Brain microvascular endothelial cell (primary cell): ENCODE measurements around the gene KMT5B.

Experiments used
- DNase-seq: peaks from one replicate; pipeline ENCODE4 v3.0.0-alpha.2; 2020
- H3K27ac ChIP-seq: fragments of 250-450 bp; sonication (Bioruptor Pico); 2 replicates; pipeline ENCODE4 v1.5.1; 2020; ENCODE audit warnings: mild to moderate bottlenecking, moderate library complexity
- H3K27me3 ChIP-seq: fragments of 250-450 bp; sonication (Bioruptor Pico); replicated peaks from 2 replicates; pipeline ENCODE4 v1.5.1; 2020; ENCODE audit warnings: mild to moderate bottlenecking
- H3K36me3 ChIP-seq: fragments of 250-450 bp; sonication (Bioruptor Pico); replicated peaks from 2 replicates; pipeline ENCODE4 v1.5.1; 2020; ENCODE audit warnings: mild to moderate bottlenecking
- H3K4me3 ChIP-seq: 2 replicates; pipeline ENCODE4 v1.5.1; 2011; ENCODE audit warnings: low read depth, mild to moderate bottlenecking, control low read depth, low read length, moderate library complexity
- in situ Hi-C: cut with HindIII; loops from 2 replicates; pipeline ENCODE4 v1.10.0; 2017; ENCODE audit warnings: low sequenced_read_pairs, low pct_ligation_motif_present
- TF ChIP-seq, protein P1 (sequence below): IDR thresholded peaks from 2 replicates; pipeline ENCODE4 v1.5.1; 2011; ENCODE audit warnings: low read depth, mild to moderate bottlenecking, moderate library complexity, low read length, control low read depth, inconsistent platforms; ENCODE audit errors: missing control alignments

KMT5B gene

DNA sequence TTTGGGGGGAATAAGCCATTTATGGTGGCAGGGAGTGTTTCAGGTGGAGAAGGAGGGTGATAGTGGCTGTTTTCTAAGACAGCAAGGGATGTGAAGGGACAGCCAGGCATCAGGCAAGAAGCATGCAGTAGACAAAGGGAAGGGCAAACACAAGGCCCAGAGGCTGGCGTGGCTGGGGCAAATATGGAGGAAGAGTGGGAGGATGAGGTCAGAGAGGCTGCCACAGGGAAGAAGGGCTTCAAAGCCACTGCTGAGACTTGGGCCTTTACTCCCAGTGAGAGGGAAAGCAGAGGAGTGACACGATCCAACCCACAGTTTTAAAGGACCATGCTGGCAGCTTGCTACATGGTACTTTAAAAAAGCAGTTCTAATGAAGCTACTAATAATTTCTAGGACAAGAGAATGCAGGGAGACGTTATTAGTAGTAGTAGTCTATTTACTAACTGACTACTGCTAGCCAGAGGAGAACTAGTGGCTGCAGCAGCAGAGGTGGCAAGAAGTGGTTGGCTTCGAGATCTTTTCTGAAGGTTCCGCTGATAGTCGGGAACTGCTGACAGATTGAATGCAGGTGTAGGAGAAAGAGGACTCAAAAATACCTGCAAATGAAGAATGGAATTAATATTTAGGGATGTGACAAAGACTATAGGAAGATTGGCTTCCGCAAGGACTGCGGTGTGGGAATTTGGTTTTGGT is 13.7 kb downstream of the KMT5B start:
- in situ Hi-C loops = no loop called here
- Histone ChIP-seq H3K27ac (no peak overlapping the region), H3K36me3 (no peaks in the 10 kb centered on the region), H3K27me3 (no peaks in the 10 kb centered on the region), H3K4me3 (no peak overlapping the region)
- TF ChIP-seq, protein P1, sequence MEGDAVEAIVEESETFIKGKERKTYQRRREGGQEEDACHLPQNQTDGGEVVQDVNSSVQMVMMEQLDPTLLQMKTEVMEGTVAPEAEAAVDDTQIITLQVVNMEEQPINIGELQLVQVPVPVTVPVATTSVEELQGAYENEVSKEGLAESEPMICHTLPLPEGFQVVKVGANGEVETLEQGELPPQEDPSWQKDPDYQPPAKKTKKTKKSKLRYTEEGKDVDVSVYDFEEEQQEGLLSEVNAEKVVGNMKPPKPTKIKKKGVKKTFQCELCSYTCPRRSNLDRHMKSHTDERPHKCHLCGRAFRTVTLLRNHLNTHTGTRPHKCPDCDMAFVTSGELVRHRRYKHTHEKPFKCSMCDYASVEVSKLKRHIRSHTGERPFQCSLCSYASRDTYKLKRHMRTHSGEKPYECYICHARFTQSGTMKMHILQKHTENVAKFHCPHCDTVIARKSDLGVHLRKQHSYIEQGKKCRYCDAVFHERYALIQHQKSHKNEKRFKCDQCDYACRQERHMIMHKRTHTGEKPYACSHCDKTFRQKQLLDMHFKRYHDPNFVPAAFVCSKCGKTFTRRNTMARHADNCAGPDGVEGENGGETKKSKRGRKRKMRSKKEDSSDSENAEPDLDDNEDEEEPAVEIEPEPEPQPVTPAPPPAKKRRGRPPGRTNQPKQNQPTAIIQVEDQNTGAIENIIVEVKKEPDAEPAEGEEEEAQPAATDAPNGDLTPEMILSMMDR = no peak
- no peak for DNase-seq

DNA sequence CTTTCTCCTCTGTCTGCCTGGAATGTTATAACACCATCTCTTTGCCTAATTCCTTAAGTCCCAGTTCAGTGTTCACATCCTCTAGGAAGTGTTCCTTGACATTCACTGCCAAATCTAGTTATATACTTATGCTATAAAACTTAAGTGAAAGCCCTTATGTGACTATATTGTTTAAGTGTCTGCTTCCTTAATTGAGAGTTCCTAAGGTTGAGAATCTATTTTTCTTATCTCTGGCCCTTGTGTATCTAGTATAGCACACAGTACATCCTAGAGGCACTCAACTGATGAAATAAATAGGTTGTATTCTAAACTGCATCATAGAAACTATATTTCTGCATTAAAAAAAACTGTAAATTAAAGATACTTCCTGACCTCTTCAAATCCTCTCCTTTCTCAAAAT is 16.9 kb downstream of the KMT5B start:
- Histone ChIP-seq H3K27me3 (no peaks in the 10 kb centered on the region), H3K27ac (no peak overlapping the region), H3K36me3 (no peaks in the 10 kb centered on the region), H3K4me3 (no peak overlapping the region)
- in situ Hi-C loops = no loop called here
- TF ChIP-seq, protein P1 = no peak
- DNase-seq = no peak

DNA sequence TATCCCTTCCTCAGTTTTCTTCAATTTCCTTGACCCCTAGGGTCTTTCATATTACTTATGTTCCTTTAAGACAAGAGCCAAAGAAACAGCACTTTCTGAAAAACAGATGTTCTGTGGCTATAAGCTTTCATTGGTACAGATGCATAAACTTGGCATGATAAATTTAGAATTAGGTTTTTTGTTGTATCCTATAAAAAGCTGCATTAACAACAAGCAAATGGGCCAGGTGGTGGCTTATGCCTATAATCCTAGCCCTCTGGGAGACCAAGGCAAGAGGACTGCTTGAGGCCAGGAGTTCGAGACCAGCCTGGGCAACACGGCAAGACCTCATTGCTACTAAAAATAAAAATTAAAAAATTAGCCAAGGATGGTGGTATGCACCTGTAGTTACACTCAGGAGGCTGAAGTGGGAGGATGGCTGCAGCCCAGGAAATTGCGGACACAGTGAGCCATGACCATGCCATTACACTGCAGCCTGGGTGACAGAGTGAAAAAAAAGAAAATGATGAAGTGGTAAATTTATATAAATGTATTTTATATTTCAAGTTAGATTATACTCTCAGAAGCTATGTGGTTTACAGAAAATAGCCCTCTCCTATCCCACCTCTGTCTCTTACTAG is 18.3 kb downstream of the KMT5B start:
- no peaks in the 10 kb centered on the region for H3K36me3 ChIP-seq
- no peak for DNase-seq
- in situ Hi-C loops = no loop called here
- H3K27me3 ChIP-seq = no peaks in the 10 kb centered on the region
- H3K27ac ChIP-seq = no peak overlapping the region
- TF ChIP-seq, protein P1 = no peak
- no peak overlapping the region for H3K4me3 ChIP-seq

DNA sequence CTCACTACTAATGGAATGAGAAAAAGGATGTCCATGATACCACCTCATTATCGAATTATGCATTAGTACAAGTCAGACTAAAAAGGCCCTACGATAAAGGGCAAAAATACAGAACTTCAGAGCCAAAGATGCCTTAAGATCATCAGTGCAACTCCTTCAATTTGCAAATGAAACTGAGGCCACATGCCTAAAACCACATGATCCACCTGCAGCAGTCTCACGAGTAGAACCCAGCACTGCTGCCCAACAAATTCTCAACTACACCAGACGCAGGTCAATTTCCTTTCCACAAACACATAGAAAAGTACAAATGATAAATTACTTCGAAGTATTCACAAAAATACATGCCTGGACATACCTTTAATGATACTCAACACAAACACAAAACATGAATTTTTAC is 20.1 kb downstream of the KMT5B start:
- no peaks in the 10 kb centered on the region for H3K36me3 ChIP-seq
- no peak overlapping the region for H3K4me3 ChIP-seq
- TF ChIP-seq, protein P1 = no peak
- H3K27me3 ChIP-seq = no peaks in the 10 kb centered on the region
- in situ Hi-C loops = no loop called here
- DNase-seq = no peak
- no peak overlapping the region for H3K27ac ChIP-seq

DNA sequence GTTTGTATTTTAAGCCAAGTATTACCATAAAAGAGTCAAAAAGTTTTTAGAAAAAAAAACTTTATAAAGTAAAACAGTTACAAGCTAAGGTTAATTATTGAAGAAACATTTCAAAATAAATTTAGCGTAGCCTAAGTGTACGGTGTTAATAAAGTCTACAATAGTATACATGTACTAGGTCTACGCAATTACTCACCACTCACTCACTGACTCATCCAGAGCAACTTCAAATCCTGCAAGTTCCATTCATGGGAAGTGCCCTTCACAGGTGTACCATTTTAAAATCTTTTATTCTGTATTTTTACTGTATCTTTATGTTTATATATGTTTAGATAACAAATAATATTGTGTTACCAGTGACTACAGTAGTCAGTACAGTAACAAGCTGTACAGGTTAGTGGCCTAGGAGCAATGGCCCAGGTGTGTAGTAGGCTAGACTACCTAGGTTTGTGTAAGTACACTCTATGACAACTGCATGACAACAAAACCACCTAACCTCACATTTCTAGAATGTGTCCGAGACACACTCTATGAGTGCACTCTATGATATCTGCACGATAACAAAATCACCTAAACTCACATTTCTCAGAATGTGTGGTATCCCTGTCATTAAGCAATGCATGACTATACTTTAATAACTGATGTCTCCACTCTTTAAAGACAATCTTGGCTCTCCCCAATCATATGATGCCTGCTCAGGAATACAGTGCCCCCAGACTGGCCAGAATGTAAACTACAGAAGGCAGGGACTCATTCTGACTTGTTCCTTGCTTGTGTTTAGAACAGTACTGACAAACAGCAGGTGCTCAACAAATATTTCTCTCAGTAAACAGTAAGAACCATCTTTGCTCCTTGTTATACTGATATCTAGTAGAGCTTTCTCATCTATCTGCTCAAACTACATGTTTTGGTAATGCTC is 21.2 kb downstream of the KMT5B start:
- TF ChIP-seq, protein P1 = no peak
- Histone ChIP-seq H3K27me3 (no peaks in the 10 kb centered on the region), H3K36me3 (no peaks in the 10 kb centered on the region), H3K4me3 (no peak overlapping the region), H3K27ac (no peak overlapping the region)
- in situ Hi-C loops = no loop called here
- no peak for DNase-seq
